RWPE1 (cell line): ENCODE results near the gene PIP4K2C.

ENCODE experiments used
- CTCF ChIA-PET: fragments of 350-600 bp; sonication (Branson Sonifier 250); formaldehyde crosslinking; extraction: SDS; loops from one replicate; lab custom pipeline; 2021; lab: Yijun Ruan, JAX
- POLR2A ChIA-PET: fragments of 400-600 bp; formaldehyde crosslinking; extraction: SDS; loops from one replicate; lab custom pipeline; 2020; ENCODE audit warnings: antibody characterized with exemption; ENCODE audit not compliant: low non-redundant PET; lab: Yijun Ruan, JAX
- DNase-seq: peaks from one replicate; pipeline ENCODE4 v3.0.0; 2012; ENCODE audit warnings: low spot score
- H3K27ac ChIP-seq: fragments of 450-650 bp; 2 replicates; pipeline ENCODE4 v1.5.1; 2017
- TF ChIP-seq, protein P1 (sequence below): fragments of 450-650 bp; conservative IDR thresholded peaks from 2 replicates; pipeline ENCODE4 v1.5.1; 2017; ENCODE audit warnings: low read depth, mild to moderate bottlenecking

PIP4K2C gene

GRCh38 chr12:57627501-57628279 is 36.7 kb downstream of the PIP4K2C start:
- CTCF ChIA-PET: interaction anchor here (0.6 to 1.0 kb wide), 5 partner anchors 36 to 66 kb away, joined by 3 to 4 read pairs (median 3); partner anchors contain the start of gene OS9

GRCh38 chr12:57628280-57629191 is 37.5 kb downstream of the PIP4K2C start:
- no peak for DNase-seq
- CTCF ChIA-PET: interaction anchor here (0.6 to 0.7 kb wide), 2 partner anchors 37 to 43 kb away, joined by 3 to 4 read pairs; no protein-coding TSS in a partner anchor
- POLR2A ChIA-PET: no interaction called here
- H3K27ac ChIP-seq: no peak overlapping the region
- TF ChIP-seq, protein P1, sequence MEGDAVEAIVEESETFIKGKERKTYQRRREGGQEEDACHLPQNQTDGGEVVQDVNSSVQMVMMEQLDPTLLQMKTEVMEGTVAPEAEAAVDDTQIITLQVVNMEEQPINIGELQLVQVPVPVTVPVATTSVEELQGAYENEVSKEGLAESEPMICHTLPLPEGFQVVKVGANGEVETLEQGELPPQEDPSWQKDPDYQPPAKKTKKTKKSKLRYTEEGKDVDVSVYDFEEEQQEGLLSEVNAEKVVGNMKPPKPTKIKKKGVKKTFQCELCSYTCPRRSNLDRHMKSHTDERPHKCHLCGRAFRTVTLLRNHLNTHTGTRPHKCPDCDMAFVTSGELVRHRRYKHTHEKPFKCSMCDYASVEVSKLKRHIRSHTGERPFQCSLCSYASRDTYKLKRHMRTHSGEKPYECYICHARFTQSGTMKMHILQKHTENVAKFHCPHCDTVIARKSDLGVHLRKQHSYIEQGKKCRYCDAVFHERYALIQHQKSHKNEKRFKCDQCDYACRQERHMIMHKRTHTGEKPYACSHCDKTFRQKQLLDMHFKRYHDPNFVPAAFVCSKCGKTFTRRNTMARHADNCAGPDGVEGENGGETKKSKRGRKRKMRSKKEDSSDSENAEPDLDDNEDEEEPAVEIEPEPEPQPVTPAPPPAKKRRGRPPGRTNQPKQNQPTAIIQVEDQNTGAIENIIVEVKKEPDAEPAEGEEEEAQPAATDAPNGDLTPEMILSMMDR: no peak

More at GRCh38 chr12:57627501-57628279, 36.7 kb downstream of the PIP4K2C start:
- TF ChIP-seq, protein P1: no peak
- POLR2A ChIA-PET: no interaction called here
- no peak overlapping the region for H3K27ac ChIP-seq
- DNase-seq: no peak

DNA sequence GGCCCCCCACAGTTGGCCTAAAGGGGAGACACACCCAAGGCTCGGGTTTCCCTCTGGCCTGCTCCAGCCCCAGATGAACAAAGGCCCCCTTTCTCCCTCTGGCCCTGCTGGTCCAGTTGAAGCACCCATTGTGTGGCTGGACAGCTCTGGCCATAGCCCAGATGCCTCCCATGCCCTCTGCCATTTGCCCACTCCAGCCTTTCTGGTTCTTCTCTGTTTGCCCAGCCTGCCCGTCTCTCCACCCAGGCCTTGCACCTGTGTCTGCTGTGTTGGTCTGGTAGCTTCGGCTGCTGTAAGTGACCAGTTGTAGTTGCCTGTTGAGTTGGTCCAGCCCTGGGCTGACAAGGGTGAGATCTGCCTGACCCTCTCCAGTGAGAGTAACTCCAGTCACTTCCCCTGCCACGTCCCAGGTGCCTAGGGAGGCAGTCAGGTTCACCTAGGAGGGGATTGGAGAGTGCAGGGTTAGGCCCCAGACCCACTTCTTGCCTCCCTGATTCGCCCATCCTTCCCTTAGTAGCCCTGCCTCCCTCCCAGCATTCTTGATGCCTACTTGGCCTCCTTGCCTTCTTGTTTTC is 39.0 kb downstream of the PIP4K2C start:
- no peak for DNase-seq
- POLR2A ChIA-PET: no interaction called here
- TF ChIP-seq, protein P1: no peak
- no peak overlapping the region for H3K27ac ChIP-seq
- CTCF ChIA-PET: interaction anchor here (0.7 to 4.0 kb wide), 3 partner anchors 12 to 275 kb away, joined by 3 to 16 read pairs (median 4); no protein-coding TSS in a partner anchor

DNA sequence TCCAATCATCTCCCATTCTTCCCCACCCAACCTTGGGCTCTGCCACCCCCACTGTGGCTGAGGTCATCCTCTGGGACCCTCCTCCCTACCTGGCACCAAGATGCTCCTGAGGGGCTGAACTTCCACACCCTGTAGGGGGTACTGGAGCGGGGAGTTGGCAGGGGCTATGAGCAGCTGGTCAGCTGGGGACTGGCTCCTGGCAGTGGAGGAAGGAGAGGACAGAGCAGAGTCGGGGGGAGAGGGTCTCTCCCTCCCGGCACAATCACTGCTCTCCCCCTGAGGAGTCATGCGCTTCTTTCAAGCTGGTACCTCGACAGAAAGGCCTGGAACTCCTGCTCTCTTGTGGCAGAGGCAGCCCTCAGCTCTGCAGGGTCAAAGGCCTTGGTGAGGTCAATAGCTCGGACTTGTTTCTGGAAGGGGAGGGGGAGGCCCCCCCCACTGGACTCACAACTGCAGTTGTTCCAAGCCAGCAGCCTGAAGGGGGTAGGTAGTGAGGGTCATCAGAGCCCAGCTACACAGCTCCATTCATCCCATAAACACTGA is 40.0 kb downstream of the PIP4K2C start:
- TF ChIP-seq, protein P1: no peak
- H3K27ac ChIP-seq: no peak overlapping the region
- POLR2A ChIA-PET: interaction anchor here (0.6 kb wide), 1 partner anchor 20 kb away, joined by 3 read pairs; the partner anchor contains the start of gene ARHGEF25
- no peak for DNase-seq
- CTCF ChIA-PET: interaction anchor here (0.9 to 4.0 kb wide), 3 partner anchors 9 to 178 kb away, joined by 7 to 16 read pairs (median 7); no protein-coding TSS in a partner anchor

GRCh38 chr12:57631566-57632072 is 40.6 kb downstream of the PIP4K2C start:
- CTCF ChIA-PET: interaction anchor here (1.4 to 4.0 kb wide), 2 partner anchors 48 to 179 kb away, joined by 7 to 16 read pairs; no protein-coding TSS in a partner anchor
- H3K27ac ChIP-seq: no peak overlapping the region
- no peak for DNase-seq
- TF ChIP-seq, protein P1: no peak
- POLR2A ChIA-PET: no interaction called here
